GM21515 (cell line): ENCODE measurements around the gene GPR22.

ENCODE experiments used
- ATAC-seq: cut with Tn5 transposase; IDR thresholded peaks from one replicate; pipeline ENCODE4 v1.9.1; 2021; ENCODE audit not compliant: unreplicated experiment

GPR22 gene

DNA sequence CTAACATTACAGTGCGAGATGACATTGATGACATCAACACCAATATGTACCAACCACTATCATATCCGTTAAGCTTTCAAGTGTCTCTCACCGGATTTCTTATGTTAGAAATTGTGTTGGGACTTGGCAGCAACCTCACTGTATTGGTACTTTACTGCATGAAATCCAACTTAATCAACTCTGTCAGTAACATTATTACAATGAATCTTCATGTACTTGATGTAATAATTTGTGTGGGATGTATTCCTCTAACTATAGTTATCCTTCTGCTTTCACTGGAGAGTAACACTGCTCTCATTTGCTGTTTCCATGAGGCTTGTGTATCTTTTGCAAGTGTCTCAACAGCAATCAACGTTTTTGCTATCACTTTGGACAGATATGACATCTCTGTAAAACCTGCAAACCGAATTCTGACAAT lies 4.3 kb downstream of the GPR22 start:
- no peak for ATAC-seq

GRCh38 chr7:107479303-107479702 lies 9.4 kb downstream of the GPR22 start:
- ATAC-seq: no peak

DNA sequence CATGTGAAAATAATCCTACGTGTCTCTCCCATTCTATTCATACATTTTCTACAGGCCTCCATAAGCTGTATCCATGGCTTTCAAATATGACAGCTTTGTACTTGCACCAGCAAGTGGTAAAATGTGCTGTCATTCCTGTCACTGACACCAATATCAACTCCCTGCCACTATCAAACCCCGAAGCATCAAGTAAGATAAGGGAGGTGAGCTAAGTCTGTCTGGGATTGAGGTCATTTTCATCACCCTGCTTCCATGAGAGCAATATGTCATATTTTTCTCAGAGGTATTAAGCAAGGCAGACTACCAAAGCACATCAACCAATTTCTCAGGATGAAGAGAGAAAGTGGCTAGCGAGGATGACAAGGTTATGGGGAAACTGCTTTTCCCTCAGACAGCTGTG lies 11.1 kb downstream of the GPR22 start:
- no peak for ATAC-seq

DNA sequence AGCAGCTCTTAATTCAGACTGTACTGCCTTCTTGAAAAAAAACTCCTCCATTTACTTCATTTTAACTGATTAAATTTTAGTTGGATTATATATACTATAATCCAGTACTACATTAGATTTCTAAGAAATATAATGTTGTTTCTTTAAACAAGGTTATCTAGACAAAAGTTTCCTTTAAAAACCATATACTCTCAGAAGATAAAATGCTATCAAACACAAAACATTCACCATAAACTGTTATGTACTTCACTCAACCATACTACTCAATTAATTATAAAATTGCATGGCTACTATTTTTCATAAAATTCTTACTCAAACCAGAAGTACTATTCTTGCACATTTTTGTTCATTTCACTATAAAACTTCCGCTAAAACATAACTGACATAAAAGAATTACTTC lies 12.7 kb downstream of the GPR22 start:
- ATAC-seq: no peak

- no peak for ATAC-seq
Measured at GRCh38 chr7:107486041-107486440, 16.2 kb downstream of the GPR22 start.

GRCh38 chr7:107492875-107493274 lies 23.0 kb downstream of the GPR22 start:
- no peak for ATAC-seq

GRCh38 chr7:107494315-107494751 lies 24.5 kb downstream of the GPR22 start:
- ATAC-seq: no peak

GRCh38 chr7:107494884-107495283 lies 25.0 kb downstream of the GPR22 start:
- no peak for ATAC-seq

DNA sequence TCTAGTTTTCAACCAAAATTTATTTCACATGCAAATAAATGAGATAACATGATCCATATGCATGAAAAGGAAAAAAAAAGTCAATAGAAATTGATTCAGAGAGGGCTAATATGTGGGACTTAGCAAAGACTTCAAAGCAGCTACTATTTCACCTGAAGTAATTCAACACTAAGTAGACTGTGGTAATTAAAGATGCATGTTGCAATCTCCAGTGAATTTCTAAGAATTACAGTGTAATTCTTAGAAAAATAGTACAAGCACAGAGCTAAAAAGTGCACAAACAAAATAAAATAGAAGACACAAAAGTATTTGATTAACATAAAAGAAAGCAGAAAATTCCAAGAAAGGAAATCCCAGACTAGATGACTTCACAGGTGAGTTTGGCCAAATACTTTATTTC lies 25.7 kb downstream of the GPR22 start:
- ATAC-seq: no peak

DNA sequence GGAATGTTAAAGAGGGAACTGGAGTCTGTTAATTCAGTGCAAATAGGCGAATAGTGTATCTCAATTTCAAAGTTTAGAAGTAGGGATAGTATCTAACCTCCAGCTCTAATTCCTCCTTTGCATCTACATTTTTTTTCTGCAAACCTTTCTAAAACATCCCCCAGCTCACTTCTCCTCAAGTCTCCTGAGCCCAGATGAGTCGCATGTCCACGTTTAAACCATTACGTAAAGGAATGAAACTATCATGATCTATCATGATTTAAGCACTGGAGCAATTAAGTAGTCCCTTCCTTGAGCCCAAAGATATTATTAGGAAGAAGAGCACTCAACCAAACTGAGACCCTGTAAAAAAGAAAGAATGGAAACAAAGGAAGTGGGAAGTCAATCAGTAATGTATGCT lies 29.9 kb downstream of the GPR22 start:
- ATAC-seq: no peak

- ATAC-seq: no peak
Measured at GRCh38 chr7:107501593-107501992, 31.7 kb downstream of the GPR22 start.

- no peak for ATAC-seq
Measured at GRCh38 chr7:107502154-107502553, 32.3 kb downstream of the GPR22 start.

DNA sequence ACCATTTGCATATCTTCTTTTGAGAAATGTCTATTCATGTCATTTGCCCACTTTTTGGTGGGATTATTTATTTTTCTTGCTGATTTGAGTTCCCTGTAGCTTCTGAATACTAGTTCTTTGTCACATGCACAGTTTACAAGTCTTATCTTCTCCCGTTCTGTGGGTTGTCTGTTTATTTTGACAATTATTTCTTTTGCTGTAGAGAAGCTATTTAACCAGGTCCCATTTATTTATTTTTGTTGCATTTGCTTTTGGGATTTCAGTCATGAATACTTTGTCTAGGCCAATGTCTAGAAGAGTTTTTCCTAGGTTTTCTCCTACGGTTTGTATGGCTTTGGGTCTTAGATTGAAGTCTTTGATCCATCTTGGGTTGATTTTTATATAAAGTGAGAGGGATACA lies 32.9 kb downstream of the GPR22 start:
- ATAC-seq: no peak

- ATAC-seq: no peak
Measured at GRCh38 chr7:107503687-107504086, 33.8 kb downstream of the GPR22 start.

GRCh38 chr7:107505362-107505761 lies 35.5 kb downstream of the GPR22 start:
- no peak for ATAC-seq

DNA sequence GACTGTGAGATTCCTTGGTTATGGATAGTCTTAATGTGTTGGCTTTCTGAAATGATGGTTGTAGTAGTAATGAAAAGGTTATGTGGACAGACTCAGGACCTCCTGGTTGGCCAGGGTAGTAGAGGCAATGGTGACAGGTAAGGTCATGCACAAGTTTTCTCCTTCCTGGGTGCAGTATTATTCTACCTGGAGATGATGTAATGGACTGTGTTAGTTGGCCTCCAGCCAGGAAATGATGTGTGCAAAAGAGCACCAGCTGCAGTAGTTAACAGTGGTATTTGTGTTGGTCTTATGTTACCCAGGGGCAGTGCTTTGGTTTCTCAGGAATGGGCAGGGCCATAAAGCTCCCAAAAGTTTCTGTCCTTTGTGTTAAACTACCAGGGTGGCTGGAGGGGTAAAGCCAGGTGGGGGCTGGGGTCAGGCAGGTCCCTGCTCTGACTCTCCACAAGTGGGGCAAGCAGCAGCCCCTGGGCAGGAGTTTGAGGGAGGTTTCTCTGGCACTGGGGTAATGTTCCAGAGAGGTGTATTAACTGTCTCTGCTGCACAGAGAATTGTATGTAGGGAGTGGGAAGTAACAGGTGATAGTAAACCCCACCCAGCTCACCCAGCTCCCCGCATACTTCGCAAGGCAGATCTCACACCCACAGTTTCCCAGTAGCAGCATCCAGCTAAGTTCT lies 36.3 kb downstream of the GPR22 start:
- ATAC-seq: no peak

DNA sequence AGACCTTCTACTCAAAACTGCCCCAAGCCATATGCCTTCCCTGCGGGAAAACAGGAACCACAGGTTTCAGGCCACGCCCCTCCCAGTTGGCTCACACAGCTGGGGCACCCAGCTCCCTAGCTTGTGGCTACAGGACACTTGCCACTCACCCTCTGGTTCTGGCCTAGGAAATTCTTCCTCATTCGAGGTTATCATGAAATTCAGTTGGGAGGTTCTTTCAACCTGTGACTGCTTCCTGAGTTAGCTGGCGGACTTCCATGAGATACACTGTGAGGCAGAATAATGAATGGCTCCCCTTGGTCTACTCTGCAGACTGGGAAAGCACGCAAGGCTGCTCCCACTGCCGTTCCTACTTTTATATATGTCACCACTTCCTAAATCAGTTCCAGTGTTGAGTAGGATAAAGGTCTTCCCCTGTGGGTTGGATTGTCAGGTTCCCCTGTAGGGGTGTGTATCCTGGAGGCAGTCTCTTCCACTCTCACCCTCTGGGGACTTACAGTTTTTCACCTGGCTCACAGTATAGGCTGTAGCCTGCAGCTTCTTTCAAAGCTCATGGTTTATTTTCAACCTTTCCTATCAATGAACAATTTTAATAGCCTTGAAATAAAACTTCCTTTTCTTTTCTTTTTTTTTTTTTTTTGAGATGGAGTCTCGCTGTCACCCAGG lies 37.0 kb downstream of the GPR22 start:
- ATAC-seq: no peak
